ENCODE data around the gene RPRD1B. TPM values are rescaled to one million over a fixed set of nuclear protein-coding genes. Genes with fewer than 3 reads are reported as not detected.

Gene RPRD1B
- total RNA-seq, 2 experiments from 2014 or later: 54.8 to 55.7 TPM

DNA sequence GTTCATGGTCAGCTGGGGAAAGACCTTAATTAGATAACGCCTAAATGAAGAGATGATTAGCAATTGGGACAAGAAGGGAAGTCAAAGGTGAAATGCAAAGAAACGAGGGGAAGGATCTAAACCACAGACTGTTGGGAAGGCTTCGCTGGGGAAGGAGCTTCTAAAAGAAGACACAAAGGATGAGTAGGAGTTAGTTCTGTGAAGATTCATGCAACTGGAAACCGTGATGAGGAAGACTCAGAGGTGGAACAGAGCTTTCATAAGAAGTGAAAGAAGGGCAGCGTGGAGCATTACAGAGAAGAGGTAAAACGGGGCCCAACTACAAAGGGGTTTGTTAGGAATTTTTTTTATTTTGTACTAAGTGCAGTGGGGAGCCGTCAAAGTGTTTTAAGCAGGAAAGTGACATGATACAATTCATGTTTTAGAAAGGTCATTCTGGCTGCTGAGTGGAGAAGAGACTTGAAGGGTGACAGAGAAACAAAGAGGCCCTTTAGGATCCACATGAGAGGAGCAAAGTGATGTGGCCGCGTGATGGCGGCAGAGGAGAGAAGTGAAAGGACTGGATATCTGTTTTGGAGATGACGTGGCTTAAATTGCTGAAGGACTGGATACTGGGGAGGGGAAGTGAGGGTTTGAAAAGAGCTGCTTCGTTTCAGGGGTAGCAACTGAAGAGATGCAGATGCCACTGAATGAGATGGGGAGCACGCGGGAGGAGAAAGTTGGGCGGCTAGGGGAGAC, 33.9 kb upstream of the RPRD1B start:
- Histone ChIP-seq H3K9me3 (ENCODE audit: control insufficient read depth in 1 of 2, insufficient read depth in 1 of 2, low read length in 2 of 2) (no peaks in the 10 kb centered on the region), H3K4me3 (ENCODE audit: low read length) (no peak overlapping the region), H3K27ac (ENCODE audit: low read depth in 1 of 2, low read length in 2 of 2) (no peak overlapping the region), H3K4me1 (ENCODE audit: insufficient read depth, low read length) (peaks cover 7% of the 10 kb centered on the region), H3K27me3 (ENCODE audit: control insufficient read depth in 1 of 2, insufficient read depth in 2 of 2, low read length in 2 of 2) (no peaks in the 10 kb centered on the region), H3K36me3 (ENCODE audit: insufficient read depth, low read length) (peaks cover 89% of the 10 kb centered on the region)
- no peak for DNase-seq
- ChIA-PET POLR2A (no interaction called here), CTCF (no interaction called here)
- ATAC-seq (ENCODE audit: poor library complexity): no peak
- TF ChIP-seq, protein P1, sequence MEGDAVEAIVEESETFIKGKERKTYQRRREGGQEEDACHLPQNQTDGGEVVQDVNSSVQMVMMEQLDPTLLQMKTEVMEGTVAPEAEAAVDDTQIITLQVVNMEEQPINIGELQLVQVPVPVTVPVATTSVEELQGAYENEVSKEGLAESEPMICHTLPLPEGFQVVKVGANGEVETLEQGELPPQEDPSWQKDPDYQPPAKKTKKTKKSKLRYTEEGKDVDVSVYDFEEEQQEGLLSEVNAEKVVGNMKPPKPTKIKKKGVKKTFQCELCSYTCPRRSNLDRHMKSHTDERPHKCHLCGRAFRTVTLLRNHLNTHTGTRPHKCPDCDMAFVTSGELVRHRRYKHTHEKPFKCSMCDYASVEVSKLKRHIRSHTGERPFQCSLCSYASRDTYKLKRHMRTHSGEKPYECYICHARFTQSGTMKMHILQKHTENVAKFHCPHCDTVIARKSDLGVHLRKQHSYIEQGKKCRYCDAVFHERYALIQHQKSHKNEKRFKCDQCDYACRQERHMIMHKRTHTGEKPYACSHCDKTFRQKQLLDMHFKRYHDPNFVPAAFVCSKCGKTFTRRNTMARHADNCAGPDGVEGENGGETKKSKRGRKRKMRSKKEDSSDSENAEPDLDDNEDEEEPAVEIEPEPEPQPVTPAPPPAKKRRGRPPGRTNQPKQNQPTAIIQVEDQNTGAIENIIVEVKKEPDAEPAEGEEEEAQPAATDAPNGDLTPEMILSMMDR (IDR thresholded peaks at IDR 0.05): no peak
- Mint-ChIP-seq H3K4me3 (no peak overlapping the region), H3K27ac (peak overlapping the region; percentile 16), H3K4me1 (ENCODE audit: low read depth) (peaks cover 19% of the 10 kb centered on the region), H3K36me3 (ENCODE audit: low read depth) (peaks cover 100% of the 10 kb centered on the region), H3K27me3 (no peaks in the 10 kb centered on the region), H3K9me3 (no peaks in the 10 kb centered on the region)
- intact Hi-C loops (cut with DNase I, micrococcal nuclease): no loop called here

DNA sequence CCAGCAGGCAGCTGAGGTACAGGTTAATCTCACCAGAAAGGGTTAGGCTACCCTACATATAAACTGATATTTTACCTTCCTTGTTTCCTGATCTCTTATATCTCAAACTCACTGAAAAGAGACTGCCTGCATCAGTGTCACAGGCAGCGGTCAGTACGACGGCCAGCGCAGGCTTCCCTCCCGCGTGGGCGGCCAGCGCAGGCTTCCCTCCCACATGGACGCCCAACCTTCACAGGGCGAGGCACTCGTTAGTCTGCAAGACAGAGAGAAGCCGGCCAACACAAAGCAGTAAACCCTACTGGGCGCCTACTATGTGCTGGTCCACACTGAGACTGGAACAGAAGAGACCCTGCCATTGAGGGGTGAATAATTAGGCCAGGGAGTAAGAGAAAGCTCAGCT, 33.3 kb upstream of the RPRD1B start:
- Mint-ChIP-seq H3K4me1 (ENCODE audit: low read depth) (peaks cover 19% of the 10 kb centered on the region), H3K36me3 (ENCODE audit: low read depth) (peaks cover 100% of the 10 kb centered on the region), H3K4me3 (no peak overlapping the region), H3K27ac (no peak overlapping the region), H3K9me3 (no peaks in the 10 kb centered on the region), H3K27me3 (no peaks in the 10 kb centered on the region)
- DNase-seq (no peak), ATAC-seq (ENCODE audit: poor library complexity) (no peak)
- no peaks in the 10 kb centered on the region for H3K9me3 ChIP-seq (ENCODE audit: control insufficient read depth in 1 of 2, insufficient read depth in 1 of 2, low read length in 2 of 2)
- ChIA-PET POLR2A (no interaction called here), CTCF (no interaction called here)
- H3K4me3 ChIP-seq (ENCODE audit: low read length): no peak overlapping the region
- H3K27me3 ChIP-seq (ENCODE audit: control insufficient read depth in 1 of 2, insufficient read depth in 2 of 2, low read length in 2 of 2): no peaks in the 10 kb centered on the region
- H3K36me3 ChIP-seq (ENCODE audit: insufficient read depth, low read length): peaks cover 87% of the 10 kb centered on the region
- TF ChIP-seq, protein P1 (IDR thresholded peaks at IDR 0.05): no peak
- peaks cover 7% of the 10 kb centered on the region for H3K4me1 ChIP-seq (ENCODE audit: insufficient read depth, low read length)
- intact Hi-C loops (cut with DNase I, micrococcal nuclease): no loop called here
- no peak overlapping the region for H3K27ac ChIP-seq (ENCODE audit: low read depth in 1 of 2, low read length in 2 of 2)

DNA sequence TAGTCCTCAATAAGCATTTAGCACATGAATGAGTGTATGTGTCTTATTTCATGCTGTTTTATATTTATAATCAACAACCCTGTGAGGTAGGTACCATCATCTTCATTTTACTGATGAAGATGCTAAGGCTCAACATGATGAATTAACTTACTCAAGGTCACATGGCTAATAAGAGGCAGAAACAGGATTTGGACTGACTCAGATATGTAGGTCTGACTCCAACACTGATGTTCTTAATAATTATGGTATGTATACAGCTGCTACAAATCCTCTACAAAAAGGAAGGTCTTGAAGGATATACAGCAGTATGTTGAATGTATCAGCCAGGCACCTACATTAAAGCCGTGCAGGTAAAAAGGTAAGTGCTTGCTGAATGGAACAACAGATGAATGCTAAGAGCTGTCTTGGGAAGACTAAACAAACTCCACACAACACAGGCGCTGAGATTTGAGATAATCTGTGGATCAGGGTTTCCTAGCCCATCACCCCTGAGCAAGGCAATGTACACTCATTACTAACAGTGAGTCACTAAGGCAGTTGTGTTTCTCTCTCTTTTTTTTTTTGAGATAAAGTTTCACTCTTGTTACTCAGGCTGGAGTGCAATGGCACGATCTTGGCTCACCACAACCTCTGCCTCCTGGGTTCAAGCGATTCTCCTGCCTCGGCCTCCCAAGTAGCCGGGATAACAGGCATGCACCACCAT, 32.2 kb upstream of the RPRD1B start:
- ATAC-seq (ENCODE audit: poor library complexity): no peak
- peaks cover 19% of the 10 kb centered on the region for H3K4me1 Mint-ChIP-seq (ENCODE audit: low read depth)
- no peak for DNase-seq
- Histone ChIP-seq H3K27me3 (ENCODE audit: control insufficient read depth in 1 of 2, insufficient read depth in 2 of 2, low read length in 2 of 2) (no peaks in the 10 kb centered on the region), H3K36me3 (ENCODE audit: insufficient read depth, low read length) (peaks cover 82% of the 10 kb centered on the region), H3K4me1 (ENCODE audit: insufficient read depth, low read length) (peaks cover 7% of the 10 kb centered on the region), H3K9me3 (ENCODE audit: control insufficient read depth in 1 of 2, insufficient read depth in 1 of 2, low read length in 2 of 2) (no peaks in the 10 kb centered on the region), H3K27ac (ENCODE audit: low read depth in 1 of 2, low read length in 2 of 2) (no peak overlapping the region), H3K4me3 (ENCODE audit: low read length) (no peak overlapping the region)
- CTCF ChIA-PET: no interaction called here
- H3K36me3 Mint-ChIP-seq (ENCODE audit: low read depth): peaks cover 99% of the 10 kb centered on the region
- H3K9me3 Mint-ChIP-seq: no peaks in the 10 kb centered on the region
- POLR2A ChIA-PET: no interaction called here
- TF ChIP-seq, protein P1 (IDR thresholded peaks at IDR 0.05): no peak
- intact Hi-C loops (cut with DNase I, micrococcal nuclease): no loop called here
- peak overlapping the region; percentile 56 for H3K27ac Mint-ChIP-seq
- H3K4me3 Mint-ChIP-seq: no peak overlapping the region
- no peaks in the 10 kb centered on the region for H3K27me3 Mint-ChIP-seq

All from CD4-positive, alpha-beta T cell (primary cell).